Medulla oblongata (tissue), 1 donor: ENCODE measurements around the gene GRIA2.
"Not testable (repeated sequence)": the region's sequence is repeated elsewhere in the genome, so short reads cannot be mapped to it uniquely, and the experiment has no call there.

Source experiments
- DNase-seq: peaks from one replicate; pipeline ENCODE4 v3.0.0-alpha.2; 2015; ENCODE audit errors: extremely low spot score

GRIA2 gene

GRCh38 chr4:157220371-157220881 is at the start of gene GRIA2:
TSS of gene GRIA2 (plus strand) at chr4:157220728. CDS start at chr4:157221043, 315 bp downstream.
- peak; percentile 68 for DNase-seq

DNA sequence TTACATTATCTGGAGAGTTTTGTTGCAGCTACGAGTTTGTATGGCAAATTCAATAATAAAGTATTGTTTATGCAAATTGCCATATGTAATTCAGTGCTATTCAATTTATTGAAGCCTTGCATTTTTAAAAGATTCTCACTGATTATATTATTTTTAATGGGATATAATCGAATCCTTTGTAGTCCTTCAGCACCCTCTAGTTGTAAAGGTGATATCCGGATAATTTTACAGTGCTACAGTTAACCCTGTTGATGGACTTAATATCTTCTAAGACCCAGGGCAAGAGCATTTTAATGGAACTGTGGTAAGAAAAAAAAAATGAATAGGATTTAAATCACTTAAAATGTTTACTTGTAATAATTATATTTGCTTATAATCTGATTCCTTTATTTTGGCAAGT is 48.5 kb upstream of the GRIA2 start:
- DNase-seq = no peak

GRCh38 chr4:157180268-157180667 is 40.3 kb upstream of the GRIA2 start:
- DNase-seq = not testable (repeated sequence)

- DNase-seq = no peak
Observed at GRCh38 chr4:157184300-157184699, 36.2 kb upstream of the GRIA2 start.

DNA sequence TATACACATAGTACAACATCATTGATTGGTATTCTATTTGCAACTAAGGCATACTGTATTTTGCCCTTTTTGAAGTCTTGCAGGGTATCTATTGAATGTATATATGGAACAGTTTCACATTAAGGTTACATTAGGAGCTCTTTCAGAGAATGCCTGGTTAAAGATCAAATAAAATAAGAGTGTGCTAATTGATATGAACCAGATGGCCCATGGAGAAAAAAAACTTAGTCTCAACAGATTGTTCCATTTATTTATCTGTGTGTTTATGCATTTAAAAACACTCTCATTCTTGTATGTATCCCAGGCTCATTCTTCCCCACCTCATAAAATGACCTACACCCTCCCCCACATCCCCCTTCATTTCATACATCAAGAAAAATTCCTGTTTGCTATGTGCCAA is 35.2 kb upstream of the GRIA2 start:
- no peak for DNase-seq

DNA sequence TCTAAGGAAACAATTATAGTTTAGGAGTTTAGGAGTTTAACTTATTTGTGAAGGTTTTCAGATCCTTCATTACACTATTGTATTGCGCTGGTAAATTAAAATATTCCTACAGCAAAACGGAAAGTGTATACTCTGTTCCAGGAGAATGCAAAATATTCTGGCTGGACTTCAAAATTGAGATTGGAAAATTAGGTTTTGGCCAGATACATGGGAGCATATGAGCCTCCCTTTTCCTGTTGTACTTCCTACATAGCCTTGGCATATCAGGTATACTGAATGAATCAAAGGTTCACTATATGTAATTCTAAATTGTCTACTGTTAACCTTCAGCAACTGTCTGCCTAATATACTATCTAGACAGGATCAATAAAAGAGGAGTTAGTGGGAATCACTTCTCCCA is 25.2 kb upstream of the GRIA2 start:
- no peak for DNase-seq

DNA sequence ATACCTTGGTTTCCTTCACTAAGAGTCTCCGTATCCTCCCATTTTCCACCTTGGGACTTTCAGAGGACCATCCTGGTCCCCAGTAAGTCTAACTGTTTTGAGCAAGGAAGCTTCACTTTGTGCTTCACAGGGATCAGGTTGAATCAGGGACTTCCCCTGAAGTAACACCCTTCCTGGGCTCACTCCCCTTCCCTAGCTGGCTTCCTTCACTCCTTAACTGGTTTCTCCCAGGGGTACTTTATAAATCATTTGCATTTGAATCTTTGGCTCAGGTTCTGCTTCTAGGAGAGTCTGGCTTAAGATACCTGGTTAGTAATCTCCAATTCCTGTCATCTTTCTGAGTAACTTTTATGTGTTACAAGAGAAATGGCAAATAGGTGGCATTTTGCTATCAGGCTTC is 24.5 kb upstream of the GRIA2 start:
- DNase-seq = no peak

GRCh38 chr4:157204634-157205244 is 15.8 kb upstream of the GRIA2 start:
- DNase-seq = no peak

DNA sequence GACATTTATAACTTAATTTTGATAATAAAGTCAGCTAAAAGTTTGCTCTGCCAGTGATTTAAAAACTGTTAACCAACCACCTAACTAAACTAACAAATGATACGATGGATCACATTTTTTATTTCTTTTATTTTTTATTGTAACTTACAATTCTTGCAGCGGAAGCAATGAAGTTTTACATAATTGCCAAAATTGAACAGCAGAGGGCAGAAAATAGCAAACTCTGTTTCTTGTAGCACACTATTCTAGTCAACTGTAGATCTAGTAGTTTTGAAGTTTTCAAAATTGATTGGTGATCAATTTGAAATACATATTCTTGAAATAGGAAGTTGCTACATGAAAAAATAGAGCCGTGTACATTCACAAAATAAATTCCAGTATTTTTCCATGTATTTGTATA is 2.8 kb upstream of the GRIA2 start:
- DNase-seq = peak; percentile 51

DNA sequence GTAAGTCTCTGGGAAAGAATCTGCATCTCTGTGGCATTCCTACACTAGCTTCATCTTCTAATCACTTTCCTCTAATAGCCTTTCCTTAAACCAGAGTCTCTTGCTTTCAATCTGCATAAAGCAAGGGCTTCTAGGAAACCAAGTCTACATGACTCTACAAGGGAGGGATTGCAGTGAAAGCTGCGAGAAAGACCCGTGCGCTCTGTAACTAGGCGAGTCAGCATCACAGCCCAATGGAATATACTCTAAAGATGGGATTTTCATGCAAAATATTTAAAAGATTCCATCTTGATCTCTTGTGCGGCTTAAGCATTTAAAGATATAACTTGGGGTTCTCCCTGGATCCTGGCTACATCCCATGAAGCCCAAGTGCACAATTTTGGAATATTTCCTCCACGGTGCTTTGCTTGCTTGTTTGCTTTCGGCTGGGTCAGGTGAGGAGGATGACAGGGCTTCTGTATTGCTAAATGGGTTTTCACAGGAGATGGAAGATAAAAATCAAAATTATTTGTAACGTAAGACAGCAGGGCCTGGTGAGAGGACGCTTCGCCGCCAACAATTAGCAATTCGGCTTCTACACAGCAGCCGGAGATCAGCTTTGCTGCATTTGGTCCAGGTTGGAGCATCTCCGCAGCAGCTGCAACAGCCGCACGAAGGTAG is 687 bp upstream of the GRIA2 start:
- peak; percentile 18 for DNase-seq

DNA sequence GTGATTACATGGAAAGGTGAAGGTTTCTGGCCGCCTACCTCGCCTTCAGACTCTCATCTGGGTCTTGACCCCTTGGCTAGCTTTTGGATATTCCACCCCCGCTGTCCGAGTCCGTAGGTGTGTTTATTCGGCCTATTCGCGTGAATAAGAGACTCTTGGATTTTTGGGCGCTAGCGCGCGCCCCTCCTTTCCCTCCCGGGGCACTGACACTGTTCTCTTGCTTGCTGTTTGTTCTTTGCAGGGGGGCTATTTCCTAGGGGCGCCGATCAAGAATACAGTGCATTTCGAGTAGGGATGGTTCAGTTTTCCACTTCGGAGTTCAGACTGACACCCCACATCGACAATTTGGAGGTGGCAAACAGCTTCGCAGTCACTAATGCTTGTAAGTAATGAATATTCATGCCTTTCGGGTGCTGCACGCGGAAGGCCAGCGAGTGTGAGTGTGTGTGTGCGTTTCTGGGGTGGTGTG is 932 bp downstream of the GRIA2 start:
- no peak for DNase-seq

- peak; percentile 51 for DNase-seq
Observed at GRCh38 chr4:157221895-157222770, 1.6 kb downstream of the GRIA2 start.

DNA sequence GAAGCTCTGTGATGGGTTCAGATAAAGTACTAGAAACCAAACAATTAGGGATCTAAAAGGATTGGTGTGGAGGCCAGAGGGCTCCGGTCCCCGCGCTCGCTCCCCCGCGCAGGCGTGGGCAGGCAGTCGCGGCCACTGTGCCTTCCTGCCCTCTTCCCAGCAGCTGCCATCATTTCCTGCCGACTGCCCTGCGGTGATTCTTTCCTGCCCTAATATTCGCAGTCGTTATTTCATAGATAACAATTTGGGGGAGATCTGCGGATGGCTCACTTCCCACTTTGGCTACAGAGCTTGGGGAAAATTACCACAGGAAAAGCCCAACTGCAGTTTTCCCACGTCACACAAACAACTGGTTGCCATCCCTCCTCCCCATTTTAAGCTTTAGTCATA is 2.2 kb downstream of the GRIA2 start:
- DNase-seq = peak; percentile 21

DNA sequence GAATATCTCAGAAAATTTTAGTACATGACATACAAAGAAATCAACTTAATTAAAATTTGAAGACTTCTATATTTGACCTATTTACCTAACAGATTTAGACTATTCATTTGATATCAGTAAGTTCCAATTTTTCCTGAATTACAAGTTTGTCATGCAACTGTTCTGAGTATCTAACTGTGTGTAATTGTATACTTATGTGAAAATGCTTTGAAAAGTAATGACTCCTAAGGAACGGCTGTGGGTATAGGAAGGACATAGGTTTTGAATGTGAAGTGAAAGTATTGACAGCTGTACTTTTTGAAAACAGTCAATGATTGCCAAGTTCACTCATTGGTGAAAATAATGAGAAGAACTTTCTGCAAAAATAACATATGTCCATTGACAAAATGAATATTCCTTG is 2.9 kb downstream of the GRIA2 start:
- DNase-seq = peak; percentile 58

- peak; percentile 35 for DNase-seq
Observed at GRCh38 chr4:157225096-157225495, 4.6 kb downstream of the GRIA2 start.

DNA sequence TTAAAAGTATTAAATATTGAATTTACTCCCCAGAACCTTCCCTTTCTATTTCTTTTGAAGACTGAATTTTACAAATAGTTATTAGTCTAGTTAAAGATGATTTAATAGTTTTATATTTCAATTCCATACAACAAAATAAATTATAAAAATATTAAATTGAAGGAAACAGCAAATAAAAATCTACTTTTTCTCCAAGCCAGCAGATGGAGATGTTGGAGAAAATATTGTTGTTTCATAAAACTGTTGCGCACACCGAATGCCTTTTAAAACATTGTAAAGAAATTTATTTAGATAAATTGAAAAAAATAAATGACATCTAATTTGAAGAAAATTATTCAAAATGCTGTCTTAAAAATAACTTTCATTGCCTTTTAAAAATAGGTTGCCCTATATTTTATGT is 5.5 kb downstream of the GRIA2 start:
- peak; percentile 58 for DNase-seq

DNA sequence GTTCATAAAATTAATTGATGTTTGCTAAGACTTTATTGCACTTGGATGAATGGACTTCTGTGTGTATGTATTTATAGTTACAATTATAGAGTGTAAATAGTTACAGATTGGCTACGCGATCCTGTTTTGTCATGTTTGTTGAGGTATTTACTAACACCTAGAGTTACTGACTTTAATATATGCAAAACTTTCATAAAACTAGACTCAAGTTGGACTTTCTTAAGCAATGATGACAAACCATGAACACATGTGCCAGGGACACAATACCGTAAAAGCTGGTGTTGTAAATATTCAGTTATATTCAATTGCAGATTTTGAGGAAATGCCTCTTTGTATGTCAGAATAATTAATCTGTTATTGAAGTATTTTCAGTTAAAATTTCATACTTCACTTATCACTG is 6.1 kb downstream of the GRIA2 start:
- no peak for DNase-seq

DNA sequence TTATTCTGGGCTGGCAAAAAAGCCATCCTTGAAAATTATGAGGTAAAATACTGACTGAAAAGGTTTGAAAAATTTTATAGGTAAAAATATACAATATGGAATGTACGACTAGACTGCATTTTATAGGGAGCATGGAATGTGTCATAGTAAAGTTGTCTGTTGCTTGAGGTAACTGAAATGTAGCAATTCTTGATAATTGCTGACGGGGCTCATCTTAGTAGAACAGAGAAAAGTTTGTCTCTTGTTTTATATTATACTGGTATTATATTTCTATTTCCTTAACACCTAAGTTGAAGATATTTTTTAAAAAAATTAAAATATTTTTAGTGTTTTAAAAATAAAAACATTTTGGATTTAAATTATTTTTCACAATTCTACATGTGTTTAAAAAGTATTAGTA is 11.0 kb downstream of the GRIA2 start:
- no peak for DNase-seq

DNA sequence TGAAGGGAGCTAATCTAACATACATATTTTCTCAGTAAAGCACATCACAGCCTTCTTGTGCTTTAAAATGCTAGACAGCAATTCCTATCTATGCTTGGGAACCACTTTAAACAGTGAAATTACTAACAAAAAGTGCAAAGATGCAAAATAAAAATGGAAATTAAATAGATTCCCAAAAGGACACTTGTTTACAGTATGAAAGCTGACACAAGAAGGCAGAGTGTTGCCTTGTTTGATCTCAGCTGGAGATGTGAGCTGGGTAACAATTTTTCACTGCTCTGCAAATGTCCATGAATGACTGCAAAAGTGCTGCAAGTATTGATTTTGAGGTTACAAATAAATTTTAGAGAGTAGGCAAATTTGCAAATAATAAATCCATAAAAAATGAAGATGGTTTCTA is 22.3 kb downstream of the GRIA2 start:
- DNase-seq = peak; percentile 48

DNA sequence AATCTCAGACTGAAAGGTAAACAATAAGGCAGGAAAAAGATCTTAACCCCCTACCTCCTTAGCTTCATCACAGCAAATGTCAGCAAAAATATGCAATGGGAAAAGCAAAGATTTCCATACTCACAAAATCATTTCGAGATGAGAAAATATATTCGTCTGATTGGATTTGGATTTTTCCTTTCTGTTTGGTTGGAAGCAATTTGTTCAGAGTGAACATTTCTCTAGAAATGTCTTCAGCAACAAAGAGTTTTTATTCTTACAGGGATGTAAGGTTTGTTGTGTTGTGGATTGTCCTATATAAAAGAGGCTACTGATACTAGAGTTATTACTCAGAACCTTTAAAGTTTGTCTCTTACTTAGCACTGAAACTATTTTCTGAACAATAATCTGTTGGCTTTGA is 23.8 kb downstream of the GRIA2 start:
- DNase-seq = peak; percentile 29

GRCh38 chr4:157245351-157245750 is 24.8 kb downstream of the GRIA2 start:
- no peak for DNase-seq

DNA sequence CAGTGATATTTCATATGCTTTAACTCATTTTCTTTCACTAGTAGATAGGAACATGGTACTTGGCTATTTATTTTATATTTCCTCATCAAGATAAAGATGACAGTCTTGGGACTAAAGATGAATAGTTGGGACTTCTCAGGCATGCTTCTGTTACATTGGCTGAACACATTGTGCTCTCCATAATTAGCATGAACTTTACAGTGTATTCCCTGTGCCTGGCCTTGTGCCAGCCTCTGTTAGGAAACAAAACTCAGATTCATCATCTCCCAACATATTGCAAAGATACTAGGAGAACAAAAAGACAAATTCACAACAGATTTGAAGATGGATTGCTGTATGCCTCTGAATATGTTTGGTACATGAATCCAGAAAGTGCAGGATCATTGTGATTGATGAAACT is 26.4 kb downstream of the GRIA2 start:
- DNase-seq = no peak
